HG02678 (cell line): ENCODE data around the gene PRPH.

Experiments used
- ATAC-seq: cut with Tn5 transposase; IDR thresholded peaks from one replicate; pipeline ENCODE4 v1.9.1; 2021; ENCODE audit warnings: mild to moderate bottlenecking, moderate library complexity; ENCODE audit not compliant: unreplicated experiment

The PRPH gene

DNA sequence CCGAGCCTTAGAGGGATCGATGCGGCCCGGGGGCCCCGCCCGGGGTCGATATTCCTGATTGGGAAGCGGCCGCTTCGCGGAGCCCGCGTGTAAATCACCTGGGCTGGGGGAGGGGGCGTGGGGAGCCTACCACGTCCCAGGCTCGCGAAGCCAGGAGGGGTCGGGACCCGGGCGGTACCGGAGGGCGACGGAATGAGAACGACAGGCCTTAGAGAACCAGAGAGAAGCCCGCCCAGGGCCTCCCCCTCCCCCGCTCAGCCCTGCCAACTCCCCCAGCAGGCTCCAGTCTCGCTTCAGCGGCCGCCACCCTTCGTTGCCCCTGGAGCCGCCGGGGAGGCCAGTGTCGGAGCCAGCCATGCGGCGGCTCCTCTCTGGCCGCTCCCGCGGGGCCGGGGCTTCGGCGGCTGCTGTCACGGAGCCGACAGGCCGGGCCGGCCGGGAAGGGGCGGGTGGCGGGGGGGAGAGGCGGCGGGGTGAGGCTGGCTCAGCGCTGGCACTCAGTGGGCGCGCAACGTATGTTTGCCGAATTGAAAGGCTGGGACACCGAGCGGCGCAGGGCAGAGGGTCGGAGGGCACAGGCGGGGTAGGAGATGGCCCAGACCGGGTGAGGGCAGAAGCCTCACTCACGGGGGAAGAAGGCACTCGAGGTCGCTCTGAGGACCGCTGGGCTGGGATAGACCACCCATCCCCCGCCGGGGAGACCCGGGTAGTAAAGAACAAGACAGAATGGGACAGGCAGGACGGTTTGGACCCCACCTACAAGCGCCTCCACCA is 50.3 kb downstream of the PRPH start:
- no peak for ATAC-seq

DNA sequence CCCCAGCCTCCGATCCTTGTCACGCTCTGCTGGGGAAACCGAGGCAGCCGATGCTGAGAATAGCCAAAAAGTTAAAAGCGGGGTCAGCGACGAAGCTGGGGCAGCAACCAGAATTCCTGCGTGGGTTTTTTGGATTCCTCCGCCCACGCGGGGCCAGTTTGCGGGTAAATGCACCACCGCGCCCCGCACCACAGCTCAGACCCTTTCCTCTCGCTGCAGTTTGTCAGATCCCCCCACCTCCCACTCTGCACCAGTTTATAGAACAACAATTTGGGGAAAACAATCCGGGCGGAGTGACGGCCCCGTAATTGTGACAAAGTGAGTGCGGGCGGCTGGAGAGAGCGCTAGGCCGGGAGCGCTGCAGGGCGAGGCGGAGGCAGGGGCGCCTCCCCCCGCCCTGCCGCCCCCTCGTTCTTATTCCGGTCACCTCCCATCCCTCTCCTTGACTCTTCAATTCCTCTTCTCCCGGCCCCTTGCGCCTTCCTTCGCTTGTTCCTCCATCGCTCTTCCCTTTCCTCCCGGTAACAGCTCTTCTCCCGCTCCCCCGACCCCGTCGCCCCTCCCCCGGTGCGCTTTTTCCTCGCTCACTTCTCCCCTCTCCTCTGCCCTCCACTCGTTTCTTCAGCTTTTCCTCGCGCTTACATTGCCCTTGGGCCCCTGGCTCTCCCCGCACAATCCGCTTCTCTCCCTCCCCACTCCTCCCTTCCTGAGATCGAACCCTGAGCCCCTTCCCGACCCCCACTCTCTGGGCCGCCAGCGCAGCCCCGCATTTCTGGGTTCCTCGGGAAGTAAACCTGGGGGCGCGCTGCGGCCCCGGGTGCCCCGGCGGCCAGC is 51.1 kb downstream of the PRPH start:
- no peak for ATAC-seq

GRCh38 chr12:49346659-49347310 is 51.8 kb downstream of the PRPH start, which contains the start of gene DNAJC22:
Gene DNAJC22 (plus strand): TSS chr12:49346888. CDS start chr12:49348873, 1,985 bp downstream.
- no peak for ATAC-seq

GRCh38 chr12:49347311-49348193 is 52.6 kb downstream of the PRPH start:
- ATAC-seq = no peak
